ENCODE data around the gene ECPAS.
"Not testable (repeated sequence)": the region's sequence is repeated elsewhere in the genome, so short reads cannot be mapped to it uniquely, and the experiment has no call there.

The ECPAS gene

GRCh38 chr9:111483858-111484571 is at the start of gene ECPAS:
Gene ECPAS, minus strand, starts transcription at chr9:111484383. Its CDS starts 11,465 bp downstream, at chr9:111472918.
- DNase-seq, result peak; percentile 36

GRCh38 chr9:111533099-111533790 is 49.1 kb upstream of the ECPAS start:
- DNase-seq, result no peak

GRCh38 chr9:111531716-111532115 is 47.5 kb upstream of the ECPAS start:
- no peak for DNase-seq

- no peak for DNase-seq
These were observed 45.6 kb upstream of the ECPAS start for GRCh38 chr9:111529787-111530186.

- no peak for DNase-seq
These were observed 43.2 kb upstream of the ECPAS start for GRCh38 chr9:111527347-111527746.

GRCh38 chr9:111525056-111525977 is 41.1 kb upstream of the ECPAS start, which contains the start of gene ZNF483:
Gene ZNF483, plus strand, starts transcription at chr9:111525179. Its CDS starts 2,217 bp downstream, at chr9:111527396.
- DNase-seq, result peak; percentile 76

GRCh38 chr9:111524731-111525055 is 40.5 kb upstream of the ECPAS start:
- DNase-seq, result no peak

GRCh38 chr9:111516061-111516465 is 31.9 kb upstream of the ECPAS start:
- DNase-seq, result no peak

GRCh38 chr9:111514967-111515366 is 30.8 kb upstream of the ECPAS start:
- DNase-seq, result no peak

GRCh38 chr9:111511581-111511980 is 27.4 kb upstream of the ECPAS start:
- DNase-seq, result not testable (repeated sequence)

- DNase-seq, result no peak
These were observed 18.3 kb upstream of the ECPAS start for GRCh38 chr9:111502506-111502905.

GRCh38 chr9:111501648-111502047 is 17.5 kb upstream of the ECPAS start:
- DNase-seq, result no peak

- DNase-seq, result no peak
These were observed 16.9 kb upstream of the ECPAS start for GRCh38 chr9:111501005-111501562.

GRCh38 chr9:111497196-111497595 is 13.0 kb upstream of the ECPAS start:
- not testable (repeated sequence) for DNase-seq

- DNase-seq, result no peak
These were observed 350 bp upstream of the ECPAS start for GRCh38 chr9:111484572-111484894.

- no peak for DNase-seq
These were observed 735 bp downstream of the ECPAS start for GRCh38 chr9:111483439-111483857.

- DNase-seq, result peak; percentile 40
These were observed 1.3 kb downstream of the ECPAS start for GRCh38 chr9:111482694-111483438.

- peak; percentile 51 for DNase-seq
These were observed 2.1 kb downstream of the ECPAS start for GRCh38 chr9:111481885-111482636.

- DNase-seq, result no peak
These were observed 6.5 kb downstream of the ECPAS start for GRCh38 chr9:111477677-111478076.

- DNase-seq, result no peak
These were observed 9.0 kb downstream of the ECPAS start for GRCh38 chr9:111475195-111475594.

- no peak for DNase-seq
These were observed 9.8 kb downstream of the ECPAS start for GRCh38 chr9:111474385-111474784.

All from SHP77 treated with DMSO at 0.1 percent for 48 hours (cell line).